Activated naive CD4-positive, alpha-beta T cell treated with anti-CD3 and anti-CD28 coated beads, Interleukin-2, amount 50 U/mL, for 72 hours (primary cell): ENCODE data around the gene MB21D2. TPM values are rescaled to one million over a fixed set of nuclear protein-coding genes. Genes with fewer than 3 reads are reported as not detected.
A peak's percentile ranks its signal among the peaks of the same experiment; 100 is the strongest.

Experiments used
- ATAC-seq, 2 donors: fragments of 150-1000 bp; cut with Tn5 transposase; 2 replicates each; pipeline ENCODE4 v1.10.0; 2021; ENCODE audit warnings: mild to moderate bottlenecking in 2 of 2, moderate library complexity in 2 of 2
- DNase-seq, 2 donors: peaks; one replicate each; pipeline ENCODE4 v3.0.0; 2021 to 2022; ENCODE audit warnings: low spot score in 2 of 2
- H3K27ac Mint-ChIP-seq, 2 donors: one replicate each; pipeline ENCODE4 v1.8.0; 2022; ENCODE audit warnings: mild to moderate bottlenecking in 2 of 2, mixed read lengths in 2 of 2
- H3K36me3 Mint-ChIP-seq, 2 donors: one replicate each; pipeline ENCODE4 v1.8.0; 2022; ENCODE audit warnings: mixed read lengths in 2 of 2
- H3K9me3 Mint-ChIP-seq, 2 donors: one replicate each; pipeline ENCODE4 v1.8.0; 2022; ENCODE audit warnings: mixed read lengths in 2 of 2
- total RNA-seq, 2 donors: library from RNA; stranded (reverse); gene quantifications; one replicate each; pipeline ENCODE4 v1.2.3, GENCODE V29; 2022

Gene MB21D2
- total RNA-seq, 2 donors from 2014 or later: 1.5 to 3.7 TPM

DNA sequence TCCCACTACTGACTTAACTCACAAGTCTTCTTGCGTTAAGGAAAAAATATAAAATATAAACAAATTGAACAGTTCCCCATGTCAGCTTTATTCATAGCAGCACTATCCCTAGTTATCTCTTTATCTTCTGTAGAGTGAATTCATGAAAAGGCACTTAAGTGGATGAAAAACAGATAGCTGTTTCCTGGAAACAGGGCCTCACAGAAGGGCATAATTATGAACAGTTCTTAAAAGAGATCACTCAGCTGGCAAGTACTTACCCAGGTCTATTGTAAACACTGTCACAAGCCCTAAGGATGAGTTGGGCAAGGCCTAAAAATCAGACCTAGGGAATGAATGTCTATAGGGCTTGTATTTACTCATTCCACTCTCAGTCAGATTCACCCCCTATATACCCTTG, 10.7 kb downstream of the MB21D2 start:
- peak; percentile 82 to 87 for ATAC-seq
- H3K27ac Mint-ChIP-seq: no peak overlapping the region

DNA sequence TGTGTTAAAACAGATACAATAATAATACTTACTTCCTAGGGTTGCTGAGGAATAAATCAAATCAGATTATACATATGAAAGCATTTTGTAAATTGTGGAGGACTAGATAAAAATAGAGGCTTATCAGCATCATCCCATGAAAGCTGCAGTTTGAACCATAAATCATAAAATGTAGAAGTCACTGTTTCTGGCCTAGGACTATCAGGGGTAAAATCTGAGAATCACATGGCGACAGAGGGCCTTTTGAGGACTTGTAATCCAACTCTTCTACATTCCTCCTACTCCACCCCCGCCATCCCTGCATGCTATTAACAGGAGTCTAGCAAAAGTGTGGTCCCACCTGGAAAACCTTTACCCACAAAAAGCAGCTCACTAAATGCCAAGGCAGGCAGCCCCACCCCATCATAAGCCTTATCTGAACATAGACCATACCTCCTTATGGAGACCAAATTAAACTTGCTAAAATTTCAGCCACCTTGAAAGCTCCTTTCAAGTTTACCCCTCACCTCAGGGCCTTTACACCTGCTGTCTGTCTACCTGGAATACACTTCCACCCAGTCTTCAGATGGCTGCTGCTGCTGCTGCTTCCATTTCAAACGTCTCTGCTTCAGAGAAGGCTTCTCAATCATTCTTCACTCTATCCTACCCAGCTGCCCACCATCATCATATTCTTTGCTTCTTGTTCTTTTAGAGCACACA, 11.5 kb downstream of the MB21D2 start:
- H3K9me3 Mint-ChIP-seq: no peaks in the 10 kb centered on the region
- H3K36me3 Mint-ChIP-seq: peaks cover 0 to 8% of the 10 kb centered on the region in 2 donors
- no peak overlapping the region for H3K27ac Mint-ChIP-seq
- no peak for DNase-seq
- ATAC-seq: no peak

More for the DNA sequence above, 10.7 kb downstream of the MB21D2 start:
- H3K9me3 Mint-ChIP-seq: no peaks in the 10 kb centered on the region
- peaks cover 5 to 8% of the 10 kb centered on the region in 2 donors for H3K36me3 Mint-ChIP-seq
- DNase-seq: no peak

DNA sequence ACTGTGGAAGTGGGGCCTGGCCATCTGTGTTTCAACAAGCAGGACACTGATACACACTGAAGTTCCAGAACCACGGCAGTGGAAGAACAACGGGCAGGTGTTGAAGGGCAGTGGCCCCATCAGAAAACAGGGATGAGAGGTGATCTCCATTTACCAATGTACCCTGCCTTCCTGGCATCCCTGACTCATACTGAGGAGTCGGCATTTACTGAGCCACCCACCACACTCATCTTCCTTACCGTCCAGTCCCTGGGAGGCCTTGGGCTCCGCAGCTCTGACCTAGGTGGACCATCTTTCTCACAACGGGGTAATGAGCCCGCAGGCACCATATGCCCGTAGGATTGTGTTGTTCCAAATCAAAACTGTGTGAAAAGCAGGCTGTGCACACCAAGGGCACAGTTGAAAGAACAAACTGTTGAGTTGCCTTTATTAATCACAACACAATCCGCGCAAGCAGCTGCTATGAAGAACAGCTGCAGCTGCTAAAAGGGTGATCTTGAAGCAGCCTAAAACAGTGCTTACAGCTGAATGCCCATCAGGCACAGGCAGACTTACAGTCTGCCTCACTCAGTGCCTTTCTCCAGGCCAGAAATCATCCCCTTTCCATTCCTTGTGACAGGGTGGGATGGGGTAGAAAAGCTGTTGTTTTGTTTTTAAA, 12.9 kb downstream of the MB21D2 start:
- ATAC-seq (no peak), DNase-seq (no peak)
- Mint-ChIP-seq H3K27ac (no peak overlapping the region), H3K9me3 (peaks cover 0 to under 1% of the 10 kb centered on the region in 2 donors), H3K36me3 (peaks cover 5 to 15% of the 10 kb centered on the region in 2 donors)

DNA sequence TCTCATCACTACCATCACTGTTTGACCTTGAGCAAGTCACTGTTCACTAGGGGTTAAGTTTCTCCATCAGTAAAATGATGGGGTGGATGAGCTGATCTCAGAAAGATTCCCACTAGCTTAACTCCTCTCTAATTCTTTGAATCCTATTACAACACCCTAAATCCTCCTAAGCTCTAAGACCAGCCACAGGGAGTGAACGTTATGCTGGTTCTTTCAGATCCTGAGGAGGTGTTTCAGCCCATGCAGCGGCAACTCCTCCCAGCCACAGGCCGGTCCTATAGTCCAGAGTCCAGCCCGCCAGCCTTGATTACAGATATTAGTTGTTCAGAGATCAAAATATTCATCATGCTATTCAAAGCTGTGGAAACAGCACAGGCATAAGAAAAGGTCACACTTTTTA, 15.1 kb downstream of the MB21D2 start:
- Mint-ChIP-seq H3K9me3 (peaks cover 4 to 5% of the 10 kb centered on the region in 2 donors), H3K27ac (no peak overlapping the region), H3K36me3 (peaks cover 8 to 20% of the 10 kb centered on the region in 2 donors)
- no peak for DNase-seq
- ATAC-seq: no peak

DNA sequence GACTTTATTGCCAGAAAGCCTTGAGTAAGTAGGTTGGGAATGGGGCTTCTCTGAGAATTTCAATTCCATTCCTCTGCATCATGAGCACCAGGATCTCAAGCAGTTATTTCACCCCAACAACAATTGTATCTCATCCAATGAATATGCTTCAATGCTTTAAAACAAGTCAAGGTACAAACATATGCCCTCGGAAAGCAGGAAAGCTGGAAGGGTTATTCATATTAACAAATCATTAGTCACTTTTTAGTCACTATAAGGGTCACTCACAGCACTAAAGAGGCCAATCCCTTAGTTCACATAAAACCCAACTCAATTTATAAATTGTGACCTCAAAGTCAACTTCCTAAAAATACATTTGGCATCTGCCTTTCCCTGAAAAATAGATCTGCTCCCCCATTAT, 16.2 kb downstream of the MB21D2 start:
- ATAC-seq: no peak
- DNase-seq: no peak
- Mint-ChIP-seq H3K9me3 (peaks cover 4 to 11% of the 10 kb centered on the region in 2 donors), H3K36me3 (peaks cover 15 to 25% of the 10 kb centered on the region in 2 donors), H3K27ac (no peak overlapping the region)

DNA sequence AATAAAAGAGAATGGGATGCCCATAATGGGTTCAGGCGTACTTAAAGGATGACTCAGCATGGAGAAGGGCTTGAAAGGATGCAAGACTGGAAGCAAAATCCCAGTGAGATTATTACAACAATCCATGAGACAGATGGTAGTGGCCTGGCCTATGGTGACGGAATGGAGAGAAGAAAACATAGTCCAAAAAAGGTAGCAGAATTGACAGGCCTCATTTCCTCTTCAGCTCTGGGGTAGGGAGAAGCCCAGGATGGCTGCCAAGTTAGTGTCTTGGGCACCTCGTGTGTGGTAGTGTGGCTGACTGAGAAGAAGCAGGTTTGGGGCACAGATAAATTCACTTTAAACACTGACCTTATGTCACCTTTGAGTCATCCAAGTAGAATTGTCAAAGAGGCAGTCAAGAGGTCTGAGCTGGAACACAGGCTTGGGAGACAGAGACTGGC, 18.1 kb downstream of the MB21D2 start:
- Mint-ChIP-seq H3K36me3 (peaks cover 22 to 28% of the 10 kb centered on the region in 2 donors), H3K27ac (peak overlapping the region; percentile 85 to 91), H3K9me3 (peaks cover 4 to 12% of the 10 kb centered on the region in 2 donors)
- DNase-seq: no peak
- ATAC-seq: peak; percentile 13 to 72

DNA sequence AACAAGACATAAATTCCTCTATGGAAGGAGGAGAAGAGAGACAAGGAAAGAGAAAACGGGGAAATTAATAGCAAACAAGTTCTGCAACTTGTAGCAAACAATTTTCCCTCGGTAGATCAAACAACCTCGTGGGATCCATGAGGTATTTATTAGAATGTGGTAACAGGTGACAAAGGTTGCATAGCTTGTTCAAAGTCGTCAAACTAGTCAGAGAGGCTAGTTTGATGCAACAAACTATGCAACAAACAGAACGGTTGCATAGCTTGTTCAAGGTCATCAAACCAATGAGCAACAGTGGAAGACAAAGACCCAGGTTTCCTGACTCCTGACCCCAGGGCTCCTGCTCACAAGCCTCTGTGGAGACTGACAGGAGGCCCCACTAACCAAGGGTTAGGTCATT, 20.7 kb downstream of the MB21D2 start:
- no peak overlapping the region for H3K27ac Mint-ChIP-seq
- H3K36me3 Mint-ChIP-seq: peaks cover 20 to 24% of the 10 kb centered on the region in 2 donors
- DNase-seq (no peak), ATAC-seq (no peak)
- peaks cover 4 to 12% of the 10 kb centered on the region in 2 donors for H3K9me3 Mint-ChIP-seq

DNA sequence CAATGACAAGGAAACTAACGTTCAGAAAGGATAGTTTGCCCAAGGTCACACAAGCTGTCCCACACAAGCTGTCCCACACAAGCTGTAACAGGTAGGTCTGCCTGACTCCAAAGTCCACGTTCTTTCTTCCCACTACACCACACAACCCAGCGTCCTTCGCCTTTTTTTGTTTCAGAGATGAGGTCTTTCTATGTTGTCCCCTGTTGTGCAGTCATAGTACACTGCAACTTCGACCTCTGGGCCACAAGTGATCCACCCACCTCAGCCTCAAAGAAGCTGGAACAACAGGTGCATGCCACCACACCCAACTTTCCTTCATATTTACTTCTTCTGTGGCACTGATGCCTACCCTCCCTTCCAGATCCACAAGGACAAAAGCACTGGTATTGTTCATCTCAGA, 21.4 kb downstream of the MB21D2 start:
- Mint-ChIP-seq H3K27ac (no peak overlapping the region), H3K36me3 (peaks cover 20 to 24% of the 10 kb centered on the region in 2 donors)

DNA sequence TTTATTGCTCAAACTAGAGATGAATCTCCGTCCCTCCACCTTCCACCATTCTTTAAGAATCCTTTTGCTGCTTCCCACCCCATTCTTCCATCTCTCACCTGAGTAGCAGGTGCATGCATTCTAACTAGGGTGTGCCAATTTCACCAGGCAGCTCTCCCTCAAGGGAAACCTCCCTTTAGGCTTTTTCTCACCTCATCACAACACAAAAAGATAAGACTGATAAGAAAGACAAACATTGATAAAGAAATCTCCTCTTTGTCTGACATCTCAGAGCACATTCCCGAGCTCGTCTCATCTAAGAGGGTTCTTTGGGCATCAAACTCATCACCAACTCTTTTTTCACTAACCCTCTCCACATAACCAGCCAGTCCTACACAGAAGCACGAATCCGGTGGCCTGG, 23.0 kb downstream of the MB21D2 start:
- Mint-ChIP-seq H3K9me3 (peaks cover 3 to 10% of the 10 kb centered on the region in 2 donors), H3K36me3 (peaks cover 13 to 18% of the 10 kb centered on the region in 2 donors), H3K27ac (peak overlapping the region in 1 of 2 donors; percentile 35)

More for the DNA sequence above, 21.4 kb downstream of the MB21D2 start:
- no peak for DNase-seq
- ATAC-seq: no peak
- peaks cover 4 to 12% of the 10 kb centered on the region in 2 donors for H3K9me3 Mint-ChIP-seq

DNA sequence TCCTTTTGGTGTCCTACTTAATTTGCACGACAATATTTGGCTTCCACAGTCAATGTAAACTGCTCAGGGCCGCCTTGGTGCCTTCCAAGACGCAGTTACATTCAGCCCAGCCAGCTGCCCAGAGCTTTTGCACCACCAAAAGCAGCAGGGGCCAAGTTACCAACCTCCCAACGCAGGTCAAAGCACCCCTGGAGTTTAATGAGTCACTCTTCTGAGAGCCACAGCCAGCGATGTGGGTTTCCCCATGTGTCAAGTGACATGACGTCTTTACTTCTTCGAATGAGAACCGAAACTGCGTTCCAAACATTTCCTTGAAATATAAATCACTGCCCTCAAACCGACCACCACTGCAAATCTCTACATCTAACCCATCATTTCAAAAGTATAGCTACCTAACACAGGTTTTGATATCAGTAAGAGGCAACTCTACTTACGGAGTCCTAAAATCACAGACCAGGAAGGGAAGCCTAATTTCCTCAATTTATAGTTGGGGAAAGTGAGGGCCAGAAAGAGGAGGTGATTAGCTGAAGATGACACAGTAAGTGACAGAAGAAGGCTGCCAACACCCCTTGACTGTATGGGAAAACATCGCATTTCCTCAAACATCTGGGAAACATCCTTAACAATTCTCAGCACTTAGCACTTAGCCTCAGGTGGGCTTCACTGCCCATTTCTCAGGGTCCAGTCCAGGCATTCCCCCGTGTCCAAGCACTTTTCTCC, 24.5 kb downstream of the MB21D2 start:
- peaks cover 0 to 7% of the 10 kb centered on the region in 2 donors for H3K9me3 Mint-ChIP-seq
- H3K36me3 Mint-ChIP-seq: peaks cover 8 to 16% of the 10 kb centered on the region in 2 donors
- ATAC-seq (peak; percentile 97), DNase-seq (peak; percentile 52 to 81)
- H3K27ac Mint-ChIP-seq: peak overlapping the region in 1 of 2 donors; percentile 35

More for the DNA sequence above, 23.0 kb downstream of the MB21D2 start:
- no peak for ATAC-seq
- no peak for DNase-seq

DNA sequence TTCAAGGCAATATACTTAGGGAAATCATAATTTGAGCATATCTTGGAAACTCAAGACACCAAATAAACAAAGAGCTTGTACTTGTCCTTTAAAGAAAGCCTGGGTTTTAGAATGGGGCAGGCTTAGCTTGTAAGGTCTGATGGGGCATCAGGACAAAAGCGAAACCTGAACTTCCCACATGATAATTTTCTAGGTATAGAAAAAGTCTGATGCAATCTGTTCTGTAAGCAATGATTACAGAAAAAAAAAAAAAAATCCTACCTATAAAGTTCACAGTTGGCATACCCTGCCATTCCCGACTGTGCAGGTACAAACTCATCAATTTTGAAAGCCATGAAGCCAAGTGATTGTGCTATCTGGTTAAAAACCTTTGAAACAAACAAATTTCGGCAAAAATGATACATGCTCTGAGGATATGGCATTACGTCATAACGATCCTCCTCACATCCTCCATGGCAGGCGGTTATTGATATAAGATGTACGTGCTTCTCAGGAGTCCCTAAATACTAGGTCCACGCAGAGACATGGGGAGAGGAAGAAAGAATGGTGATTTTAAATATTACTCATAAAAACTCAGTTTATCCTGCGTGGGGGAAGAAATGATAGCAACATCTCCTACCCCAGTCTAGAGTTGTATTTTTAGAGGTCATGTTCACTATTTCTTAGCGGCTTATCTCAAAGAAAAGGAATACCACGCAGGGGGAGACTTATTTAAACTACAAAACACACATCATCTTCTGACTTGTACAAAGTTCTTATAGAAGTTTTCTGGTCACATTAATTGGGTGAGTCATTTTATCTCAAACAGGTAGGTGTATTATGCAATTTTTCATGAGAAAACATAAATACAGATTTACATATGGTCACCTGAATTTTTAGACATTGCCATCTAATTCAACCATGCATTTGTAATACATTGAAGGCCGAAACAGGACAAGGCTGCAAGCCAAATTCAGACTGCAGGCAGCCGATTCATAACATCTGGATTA, 27.0 kb downstream of the MB21D2 start:
- Mint-ChIP-seq H3K27ac (no peak overlapping the region), H3K36me3 (peaks cover 0 to 6% of the 10 kb centered on the region in 2 donors), H3K9me3 (no peaks in the 10 kb centered on the region)
- ATAC-seq (no peak), DNase-seq (no peak)

DNA sequence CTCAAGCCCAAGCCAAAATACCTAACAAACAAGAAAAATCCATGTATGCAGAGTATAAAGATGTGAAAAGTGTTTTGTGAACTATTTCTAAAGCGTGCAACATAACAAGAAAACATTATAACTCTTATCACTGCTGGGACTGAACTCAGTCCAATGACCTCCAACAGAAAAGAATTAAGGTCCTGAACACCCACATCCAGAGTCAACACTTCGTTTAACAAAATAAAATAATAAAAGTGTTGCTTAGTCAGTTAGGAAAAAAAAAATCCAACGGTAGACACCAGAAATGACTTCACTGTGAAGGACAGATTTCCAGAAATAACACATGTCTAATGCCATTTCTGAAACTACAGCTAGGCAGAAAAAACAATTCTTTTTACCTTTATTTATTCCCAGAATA, 28.0 kb downstream of the MB21D2 start:
- H3K9me3 Mint-ChIP-seq: no peaks in the 10 kb centered on the region
- peaks cover 0 to 3% of the 10 kb centered on the region in 2 donors for H3K36me3 Mint-ChIP-seq
- ATAC-seq: no peak
- DNase-seq: no peak
- H3K27ac Mint-ChIP-seq: no peak overlapping the region

DNA sequence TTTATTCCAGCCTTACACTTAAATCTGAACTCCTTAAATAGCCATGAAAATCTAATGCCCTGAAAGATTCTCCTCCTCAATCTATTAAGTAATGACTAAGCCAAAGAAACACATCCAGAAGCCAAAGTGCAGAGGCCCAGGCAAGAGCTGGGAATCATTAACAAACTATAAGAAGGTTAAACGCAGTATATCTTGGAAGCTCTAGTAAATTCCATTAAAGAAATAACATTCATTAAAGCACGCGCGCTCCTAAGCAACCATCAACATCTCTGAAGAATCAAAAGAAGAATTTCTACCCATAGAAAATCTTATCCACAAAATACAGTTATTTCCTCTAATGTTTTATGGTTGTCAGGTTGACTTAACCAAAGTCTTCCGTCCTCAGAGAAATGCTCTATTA, 29.5 kb downstream of the MB21D2 start:
- H3K9me3 Mint-ChIP-seq: no peaks in the 10 kb centered on the region
- H3K27ac Mint-ChIP-seq: no peak overlapping the region
- H3K36me3 Mint-ChIP-seq: no peaks in the 10 kb centered on the region
- DNase-seq: no peak
- no peak for ATAC-seq

DNA sequence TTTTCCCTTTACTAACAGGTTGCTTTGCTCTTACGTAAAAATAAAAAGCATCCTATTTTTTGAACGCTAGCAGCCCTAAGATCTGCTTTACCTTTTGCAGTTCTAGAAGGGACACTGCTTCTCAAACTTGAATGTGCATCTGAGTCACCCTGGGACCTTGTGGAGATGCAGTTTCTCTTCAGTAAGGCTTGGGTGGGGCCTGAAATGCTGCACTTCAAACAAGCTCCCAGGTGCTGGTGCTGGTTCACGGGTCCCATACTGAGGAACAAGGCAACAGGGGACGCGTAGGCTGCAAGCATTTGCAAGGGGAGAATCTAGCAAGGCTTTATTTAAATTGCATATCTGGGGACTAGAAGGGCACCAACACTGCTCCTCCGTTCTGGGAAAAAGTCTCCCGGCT, 30.0 kb downstream of the MB21D2 start:
- DNase-seq (no peak), ATAC-seq (peak in 1 of 2 donors; percentile 23)
- Mint-ChIP-seq H3K36me3 (no peaks in the 10 kb centered on the region), H3K9me3 (no peaks in the 10 kb centered on the region), H3K27ac (no peak overlapping the region)

DNA sequence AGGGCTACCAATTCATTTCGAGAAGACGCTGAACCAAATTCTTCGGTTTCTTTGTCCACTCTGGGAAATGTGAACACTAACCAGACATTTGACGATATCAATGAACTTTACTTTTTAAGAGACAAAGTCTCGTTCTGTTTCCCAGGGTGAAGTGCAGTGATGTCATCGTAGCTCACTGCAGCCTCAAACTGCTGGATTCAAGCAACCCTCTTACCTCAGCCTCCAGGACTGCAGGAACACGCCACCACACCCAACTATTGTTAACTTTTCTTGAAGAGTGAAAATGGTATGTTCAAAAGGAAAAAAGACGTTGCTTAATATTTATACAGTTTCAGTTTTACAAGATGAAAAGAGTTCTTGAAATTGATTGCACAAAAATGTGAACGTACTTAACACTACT, 30.6 kb downstream of the MB21D2 start:
- DNase-seq (no peak), ATAC-seq (peak; percentile 37 to 66)
- Mint-ChIP-seq H3K36me3 (no peaks in the 10 kb centered on the region), H3K9me3 (no peaks in the 10 kb centered on the region), H3K27ac (peak overlapping the region in 1 of 2 donors; percentile 17)
